GM12874 (cell line): ENCODE data around the gene IGFBP7.

Source experiments
- TF ChIP-seq, protein P1 (sequence below): IDR thresholded peaks from 2 replicates; pipeline ENCODE4 v1.5.1; 2011; ENCODE audit warnings: low read depth, mild to moderate bottlenecking, control low read depth, low read length, moderate library complexity; ENCODE audit not compliant: insufficient read depth

Gene IGFBP7

DNA sequence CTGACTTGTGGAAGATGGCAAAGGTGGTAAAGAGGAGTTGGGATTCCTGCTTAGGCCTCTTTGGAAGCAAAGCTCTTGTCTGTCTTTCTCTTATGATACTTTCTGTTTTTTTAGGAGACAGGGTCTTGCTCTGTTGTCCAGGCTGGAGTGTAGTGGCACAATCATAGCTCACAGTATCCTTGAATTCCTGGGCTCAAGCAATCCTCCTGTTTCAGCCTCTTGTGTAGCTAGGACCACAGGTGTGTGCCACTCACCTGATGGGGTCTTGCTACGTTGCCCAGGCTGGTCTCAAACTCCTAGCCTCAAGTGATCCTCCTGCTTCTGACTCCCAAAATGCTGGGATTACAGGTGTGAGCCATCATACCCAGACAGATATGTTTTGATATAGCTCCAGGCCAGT is 19.3 kb upstream of the IGFBP7 start:
- TF ChIP-seq, protein P1, sequence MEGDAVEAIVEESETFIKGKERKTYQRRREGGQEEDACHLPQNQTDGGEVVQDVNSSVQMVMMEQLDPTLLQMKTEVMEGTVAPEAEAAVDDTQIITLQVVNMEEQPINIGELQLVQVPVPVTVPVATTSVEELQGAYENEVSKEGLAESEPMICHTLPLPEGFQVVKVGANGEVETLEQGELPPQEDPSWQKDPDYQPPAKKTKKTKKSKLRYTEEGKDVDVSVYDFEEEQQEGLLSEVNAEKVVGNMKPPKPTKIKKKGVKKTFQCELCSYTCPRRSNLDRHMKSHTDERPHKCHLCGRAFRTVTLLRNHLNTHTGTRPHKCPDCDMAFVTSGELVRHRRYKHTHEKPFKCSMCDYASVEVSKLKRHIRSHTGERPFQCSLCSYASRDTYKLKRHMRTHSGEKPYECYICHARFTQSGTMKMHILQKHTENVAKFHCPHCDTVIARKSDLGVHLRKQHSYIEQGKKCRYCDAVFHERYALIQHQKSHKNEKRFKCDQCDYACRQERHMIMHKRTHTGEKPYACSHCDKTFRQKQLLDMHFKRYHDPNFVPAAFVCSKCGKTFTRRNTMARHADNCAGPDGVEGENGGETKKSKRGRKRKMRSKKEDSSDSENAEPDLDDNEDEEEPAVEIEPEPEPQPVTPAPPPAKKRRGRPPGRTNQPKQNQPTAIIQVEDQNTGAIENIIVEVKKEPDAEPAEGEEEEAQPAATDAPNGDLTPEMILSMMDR: no peak

DNA sequence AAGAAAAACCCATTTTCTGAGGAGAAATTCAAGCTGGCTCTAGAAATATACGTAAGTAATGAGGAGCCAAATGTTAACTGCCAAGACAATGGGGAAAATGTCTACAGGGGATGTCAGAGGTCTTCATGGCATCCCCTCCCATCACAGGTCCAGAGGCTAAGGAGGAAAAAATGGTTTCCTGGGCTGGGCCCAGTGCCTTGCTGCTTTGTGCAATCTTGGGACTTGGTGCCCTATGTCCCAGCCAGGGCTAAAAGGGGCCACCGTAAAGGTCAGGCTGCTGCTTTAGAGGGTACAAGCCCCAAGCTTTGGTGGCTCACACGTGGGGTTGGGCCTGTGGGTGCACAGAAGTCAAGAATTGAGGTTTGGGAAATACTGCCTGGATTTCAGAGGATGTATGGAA is 17.2 kb upstream of the IGFBP7 start:
- TF ChIP-seq, protein P1: no peak

DNA sequence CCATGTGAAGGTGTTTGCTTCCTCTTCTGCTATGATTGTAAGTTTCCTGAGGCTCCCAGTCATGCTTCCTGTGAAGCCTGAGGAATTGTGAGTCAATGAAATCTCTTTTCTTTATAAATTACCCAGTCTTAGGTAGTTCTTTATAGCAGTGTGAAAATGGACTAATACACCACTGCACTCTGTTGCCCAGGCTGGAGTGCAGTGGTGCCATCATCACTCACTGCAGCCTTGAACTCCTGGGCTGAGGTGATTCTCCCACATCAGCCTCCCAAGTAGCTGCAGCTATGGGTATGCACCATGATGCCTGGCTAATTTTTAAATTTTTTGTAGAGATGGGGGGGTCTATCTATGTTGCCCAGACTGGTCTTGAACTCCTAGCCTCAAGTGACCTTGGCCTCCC is 15.8 kb upstream of the IGFBP7 start:
- TF ChIP-seq, protein P1: no peak

DNA sequence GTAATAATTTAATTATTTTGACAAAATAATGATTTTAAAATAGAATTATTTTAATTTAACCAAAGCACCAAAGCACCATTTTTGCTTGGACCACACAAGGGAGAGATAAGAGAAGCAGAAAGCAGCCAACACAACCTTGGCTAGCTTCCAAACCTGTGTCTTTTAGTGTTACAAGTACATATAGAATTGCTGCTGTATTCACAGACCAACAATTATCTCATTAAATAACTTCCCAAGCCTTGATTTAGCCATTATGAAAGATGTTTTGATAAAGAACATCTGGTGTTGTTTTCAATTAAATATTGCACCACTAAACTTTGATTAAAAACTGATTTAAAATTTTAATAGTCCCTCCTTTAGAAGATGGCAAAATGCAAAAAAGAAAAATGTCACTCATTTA is 14.0 kb upstream of the IGFBP7 start:
- TF ChIP-seq, protein P1: no peak

DNA sequence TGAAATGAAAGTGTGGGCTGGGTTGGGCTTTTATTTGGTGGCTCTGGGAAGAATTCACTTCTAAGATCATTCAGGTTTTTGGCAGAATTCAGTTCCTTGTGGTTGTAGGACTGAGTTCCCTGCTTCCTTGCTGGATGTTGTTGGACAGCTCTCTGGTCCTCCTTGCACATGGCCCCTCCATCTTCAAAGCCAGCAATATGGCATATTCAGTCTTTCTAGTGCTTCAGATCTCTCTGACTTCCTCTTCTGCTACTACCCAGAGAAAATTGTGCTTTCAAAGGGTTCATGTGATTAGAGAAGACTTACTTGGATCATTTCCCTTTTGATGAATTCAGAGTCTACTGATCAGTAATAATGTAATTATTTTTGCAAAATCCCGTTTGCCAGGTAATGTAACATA is 12.8 kb upstream of the IGFBP7 start:
- TF ChIP-seq, protein P1: no peak

DNA sequence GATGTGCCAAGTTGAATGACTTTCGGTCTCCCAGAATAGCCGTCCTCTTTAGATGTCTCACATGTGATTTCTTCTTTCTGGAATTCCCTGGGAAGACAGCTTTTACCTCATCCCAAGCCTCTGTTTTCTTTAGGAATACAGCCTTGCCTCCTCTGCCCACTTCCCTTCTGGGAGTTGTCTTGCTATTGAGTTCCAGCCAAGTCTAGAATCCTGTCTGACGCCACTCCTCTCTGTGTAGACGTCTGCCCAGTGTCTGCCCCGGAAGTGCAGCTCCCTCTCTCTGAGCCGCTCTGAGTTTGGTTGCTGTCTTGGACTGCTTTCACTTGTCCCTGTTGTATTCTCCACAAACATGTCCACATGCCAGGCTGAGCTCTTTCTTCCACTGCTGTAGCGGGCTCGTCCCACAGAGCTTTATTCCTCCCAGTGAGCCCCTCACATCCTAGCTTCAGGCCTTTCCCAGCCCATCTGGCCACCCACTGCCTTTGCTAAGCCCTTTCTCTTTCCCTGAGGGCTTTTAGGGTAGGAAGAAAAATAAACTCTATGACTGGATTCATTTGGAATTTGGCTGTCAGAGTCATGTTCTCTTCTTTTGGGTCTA is 9.0 kb upstream of the IGFBP7 start:
- TF ChIP-seq, protein P1: no peak

DNA sequence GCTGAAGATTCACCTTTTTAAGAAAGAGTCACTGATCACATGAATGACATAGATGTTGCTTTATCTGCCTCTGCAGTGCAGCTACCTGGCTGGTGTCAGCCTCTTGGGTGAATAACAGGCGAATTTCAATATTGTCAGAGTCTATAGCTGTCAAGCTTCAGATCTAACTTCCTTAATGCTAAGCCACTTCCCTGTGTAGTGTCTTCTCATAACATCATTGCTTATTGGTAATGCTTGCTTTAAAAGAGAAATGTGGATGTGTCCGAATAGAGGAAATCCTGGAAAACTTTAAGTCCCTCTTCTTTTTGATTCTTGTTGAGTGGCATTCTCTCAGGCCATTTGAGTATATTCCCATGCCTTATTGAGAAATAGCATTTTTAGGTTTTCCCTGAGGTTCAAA is 7.3 kb upstream of the IGFBP7 start:
- TF ChIP-seq, protein P1: no peak
